Measurements from ENCODE around the gene RUNDC1. TPM values are rescaled to one million over a fixed set of nuclear protein-coding genes. Genes with fewer than 3 reads are reported as not detected.

Gene RUNDC1
- total and polyA plus RNA-seq, 2 donors from 2014 or later = 10.1 to 19.5 TPM

GRCh38 chr17:43030137-43030767 is 49.9 kb downstream of the RUNDC1 start:
- Histone ChIP-seq H3K27me3 (ENCODE audit: control insufficient read depth, insufficient read depth, low read length) (no peaks in the 10 kb centered on the region), H3K9ac (ENCODE audit: low read length in 3 of 3) (no peak overlapping the region), H3K4me3 (ENCODE audit: low read length in 3 of 3) (no peak overlapping the region), H3K9me3 (ENCODE audit: control insufficient read depth in 2 of 3, insufficient read depth in 1 of 3, low read length in 3 of 3) (no peaks in the 10 kb centered on the region), H3K27ac (ENCODE audit: low read depth in 2 of 2, low read length in 2 of 2) (no peak overlapping the region), H3K4me1 (ENCODE audit: control insufficient read depth in 2 of 3, insufficient read depth in 2 of 3, low read depth in 1 of 3, low read length in 3 of 3) (no peaks in the 10 kb centered on the region), H3K36me3 (ENCODE audit: control insufficient read depth in 2 of 3, insufficient read depth in 3 of 3, low read length in 3 of 3) (no peaks in the 10 kb centered on the region)
- intact Hi-C loops (cut with DNase I) = no loop called here
- DNase-seq = no peak
- no peak for FAIRE-seq
- no peak for TF ChIP-seq CTCF (IDR thresholded peaks at IDR 0.05; ENCODE audit: borderline replicate concordance, extremely low read depth, insufficient read depth)

DNA sequence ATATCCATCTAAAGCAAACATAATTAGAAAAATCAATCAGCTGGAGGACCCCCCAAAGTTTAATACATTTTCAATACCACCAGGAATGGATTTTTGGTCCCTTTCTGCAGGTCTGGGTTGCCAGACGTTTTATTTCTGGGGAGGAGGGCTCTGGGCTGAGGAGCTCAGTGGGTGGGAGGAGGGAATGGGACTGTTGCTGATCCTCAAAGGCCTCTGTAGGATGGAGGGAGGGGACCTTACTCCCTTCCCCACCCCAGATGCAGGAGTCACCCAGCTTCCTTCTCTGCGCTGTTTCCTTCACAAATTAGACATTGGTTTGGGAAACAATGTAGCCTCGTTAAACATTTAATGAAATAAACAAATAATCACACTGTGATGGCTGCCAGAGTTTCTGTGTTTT is 51.3 kb downstream of the RUNDC1 start:
- intact Hi-C loops (cut with DNase I) = no loop called here
- Histone ChIP-seq H3K27ac (ENCODE audit: low read depth in 2 of 2, low read length in 2 of 2) (no peak overlapping the region), H3K9ac (ENCODE audit: low read length in 3 of 3) (no peak overlapping the region), H3K27me3 (ENCODE audit: control insufficient read depth, insufficient read depth, low read length) (no peaks in the 10 kb centered on the region), H3K9me3 (ENCODE audit: control insufficient read depth in 2 of 3, insufficient read depth in 1 of 3, low read length in 3 of 3) (no peaks in the 10 kb centered on the region), H3K4me1 (ENCODE audit: control insufficient read depth in 2 of 3, insufficient read depth in 2 of 3, low read depth in 1 of 3, low read length in 3 of 3) (no peaks in the 10 kb centered on the region), H3K4me3 (ENCODE audit: low read length in 3 of 3) (no peak overlapping the region), H3K36me3 (ENCODE audit: control insufficient read depth in 2 of 3, insufficient read depth in 3 of 3, low read length in 3 of 3) (no peaks in the 10 kb centered on the region)
- no peak for TF ChIP-seq CTCF (IDR thresholded peaks at IDR 0.05; ENCODE audit: borderline replicate concordance, extremely low read depth, insufficient read depth)
- no peak for DNase-seq
- no peak for FAIRE-seq

DNA sequence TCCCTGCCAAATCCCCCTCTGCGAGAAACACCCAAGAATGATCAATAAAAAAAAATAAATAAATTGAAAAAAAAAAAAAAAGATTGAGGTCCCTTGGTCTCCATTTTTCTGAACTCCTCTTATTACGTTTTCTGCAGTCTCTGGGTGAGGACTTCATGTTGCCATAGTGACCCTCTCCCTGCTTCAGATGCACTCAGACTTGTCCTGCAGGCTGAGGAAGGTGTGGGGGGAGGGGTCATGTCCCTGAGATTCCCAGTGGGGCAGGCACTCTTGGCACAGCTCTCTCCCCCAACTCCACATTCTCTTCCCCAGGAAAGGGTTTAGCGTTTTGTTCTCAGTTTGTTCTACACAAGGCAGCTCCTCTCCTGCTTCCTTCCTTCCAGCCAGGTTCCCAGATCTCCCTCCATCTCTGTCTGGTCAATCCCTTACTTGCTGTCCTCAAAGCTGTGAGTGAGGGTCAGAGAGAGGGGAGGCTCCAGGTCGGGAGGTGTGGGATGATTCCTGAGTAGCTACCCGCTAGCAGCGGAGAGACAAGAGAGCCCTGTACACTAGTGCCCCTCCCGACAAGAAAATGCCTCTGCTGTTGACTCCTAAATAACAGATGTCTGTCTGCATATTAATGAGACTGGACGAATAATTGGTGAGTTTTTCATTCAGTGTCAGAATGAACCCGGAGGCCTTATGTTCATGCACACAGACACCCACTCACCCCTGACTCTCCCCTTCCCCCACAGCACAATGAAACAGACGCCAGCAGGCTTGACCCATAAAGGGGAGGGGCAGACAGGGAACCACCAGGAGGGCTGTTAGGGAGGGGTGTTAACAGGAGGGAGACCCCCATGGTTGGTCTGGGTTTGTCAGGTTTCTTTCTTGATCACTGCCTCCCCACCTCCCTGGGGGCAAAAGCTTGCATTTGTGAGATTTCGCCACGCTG is 53.9 kb downstream of the RUNDC1 start:
- DNase-seq = peak; percentile 20 to 70 (median 64)
- FAIRE-seq = no peak

More for the DNA sequence above, 53.9 kb downstream of the RUNDC1 start:
- H3K9me3 ChIP-seq (ENCODE audit: control insufficient read depth in 2 of 3, insufficient read depth in 1 of 3, low read length in 3 of 3) = no peaks in the 10 kb centered on the region
- no peak overlapping the region for H3K9ac ChIP-seq (ENCODE audit: low read length in 3 of 3)
- no peak overlapping the region for H3K27ac ChIP-seq (ENCODE audit: low read depth in 2 of 2, low read length in 2 of 2)
- H3K4me3 ChIP-seq (ENCODE audit: low read length in 3 of 3) = no peak overlapping the region
- no peaks in the 10 kb centered on the region for H3K36me3 ChIP-seq (ENCODE audit: control insufficient read depth in 2 of 3, insufficient read depth in 3 of 3, low read length in 3 of 3)
- intact Hi-C loops (cut with DNase I) = no loop called here
- TF ChIP-seq CTCF (IDR thresholded peaks at IDR 0.05; ENCODE audit: borderline replicate concordance, extremely low read depth, insufficient read depth) = no peak
- H3K27me3 ChIP-seq (ENCODE audit: control insufficient read depth, insufficient read depth, low read length) = no peaks in the 10 kb centered on the region
- H3K4me1 ChIP-seq (ENCODE audit: control insufficient read depth in 2 of 3, insufficient read depth in 2 of 3, low read depth in 1 of 3, low read length in 3 of 3) = no peaks in the 10 kb centered on the region
